HK-2 (cell line): ENCODE measurements around the gene TTC28.
"Not testable (repeated sequence)": the region's sequence is repeated elsewhere in the genome, so short reads cannot be mapped to it uniquely, and the experiment has no call there.

Source experiments
- DNase-seq: peaks from one replicate; pipeline ENCODE4 v3.0.0-alpha.2; 2018; ENCODE audit not compliant: unreplicated experiment

Gene TTC28

DNA sequence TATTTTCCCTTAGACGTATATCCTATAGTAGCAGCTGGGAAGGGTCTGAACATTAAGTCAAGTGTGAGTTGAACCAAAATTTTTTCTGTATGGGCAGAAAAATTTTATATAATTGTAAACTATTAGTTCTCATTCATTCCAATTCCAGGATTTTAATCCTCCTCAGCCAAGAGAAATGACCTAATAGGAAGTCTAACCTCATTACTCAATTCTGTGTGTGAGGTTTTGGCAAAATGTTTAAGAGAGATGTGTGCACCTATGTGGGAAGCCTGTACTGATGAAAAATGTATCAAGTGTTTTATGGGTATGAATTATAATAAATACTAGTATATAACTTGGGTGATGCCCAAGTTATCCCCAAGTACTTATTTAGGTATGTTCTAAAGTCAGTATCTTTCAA lies 449.0 kb downstream of the TTC28 start:
- DNase-seq, result no peak

DNA sequence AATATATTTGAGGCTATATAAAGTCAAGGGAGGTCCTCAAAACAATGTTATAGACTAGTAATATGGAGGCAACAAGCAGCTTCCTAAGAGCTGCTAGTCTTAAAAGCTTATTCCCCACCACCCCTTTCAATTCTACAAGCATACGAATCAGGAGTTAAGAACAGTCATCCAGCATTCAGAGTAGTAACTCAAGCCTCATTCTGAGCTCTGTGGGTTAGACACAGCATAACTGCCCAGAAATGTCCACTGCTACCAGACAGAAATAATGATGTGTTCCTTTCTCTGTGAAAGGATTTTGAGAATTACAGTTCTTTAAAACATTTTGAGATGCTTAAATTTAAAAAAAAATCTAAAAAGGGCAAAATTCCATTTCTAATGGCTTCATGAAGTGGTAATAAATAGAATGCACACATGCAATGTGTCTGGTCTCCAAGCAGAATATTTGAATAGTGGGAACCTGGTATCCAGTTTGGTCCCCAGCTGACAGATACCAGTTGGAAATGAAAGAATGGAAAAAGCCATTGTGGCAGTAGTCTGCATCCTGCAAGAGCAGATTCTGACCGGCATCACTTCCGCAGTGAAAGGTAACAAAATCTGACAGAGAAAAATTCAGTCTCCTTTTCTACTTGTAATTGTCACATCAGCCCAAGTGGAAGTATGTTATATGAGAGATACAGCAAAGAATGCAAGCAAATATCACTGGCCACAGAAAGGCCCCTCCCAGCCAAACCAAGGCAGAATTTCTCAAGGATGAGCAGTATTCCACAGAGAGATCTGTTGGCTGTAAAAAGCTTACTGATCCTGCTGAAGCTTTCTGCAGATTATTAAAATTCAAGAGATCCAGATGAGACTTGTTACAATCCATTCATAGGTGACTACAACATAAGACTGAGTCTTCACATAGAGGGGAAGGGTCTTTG lies 449.8 kb downstream of the TTC28 start:
- DNase-seq, result no peak

DNA sequence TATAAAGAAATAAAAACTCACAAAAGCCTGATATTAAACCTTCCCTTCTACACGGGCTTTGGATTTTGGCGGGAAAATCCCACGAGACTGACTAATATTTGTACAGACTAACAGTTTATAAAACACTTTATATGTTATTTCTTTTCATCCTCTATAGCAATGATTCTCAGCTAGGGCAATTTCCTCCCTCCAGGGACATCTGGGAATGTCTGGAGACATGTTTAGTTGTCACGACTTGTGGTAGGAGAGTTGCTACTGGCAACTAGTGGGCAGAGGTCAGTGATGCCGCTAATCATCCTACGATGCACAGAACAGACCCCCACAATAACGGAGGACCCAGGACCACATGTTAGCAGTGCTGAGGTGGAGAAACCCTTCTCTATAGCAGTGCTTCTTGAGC lies 455.8 kb downstream of the TTC28 start:
- DNase-seq, result no peak

DNA sequence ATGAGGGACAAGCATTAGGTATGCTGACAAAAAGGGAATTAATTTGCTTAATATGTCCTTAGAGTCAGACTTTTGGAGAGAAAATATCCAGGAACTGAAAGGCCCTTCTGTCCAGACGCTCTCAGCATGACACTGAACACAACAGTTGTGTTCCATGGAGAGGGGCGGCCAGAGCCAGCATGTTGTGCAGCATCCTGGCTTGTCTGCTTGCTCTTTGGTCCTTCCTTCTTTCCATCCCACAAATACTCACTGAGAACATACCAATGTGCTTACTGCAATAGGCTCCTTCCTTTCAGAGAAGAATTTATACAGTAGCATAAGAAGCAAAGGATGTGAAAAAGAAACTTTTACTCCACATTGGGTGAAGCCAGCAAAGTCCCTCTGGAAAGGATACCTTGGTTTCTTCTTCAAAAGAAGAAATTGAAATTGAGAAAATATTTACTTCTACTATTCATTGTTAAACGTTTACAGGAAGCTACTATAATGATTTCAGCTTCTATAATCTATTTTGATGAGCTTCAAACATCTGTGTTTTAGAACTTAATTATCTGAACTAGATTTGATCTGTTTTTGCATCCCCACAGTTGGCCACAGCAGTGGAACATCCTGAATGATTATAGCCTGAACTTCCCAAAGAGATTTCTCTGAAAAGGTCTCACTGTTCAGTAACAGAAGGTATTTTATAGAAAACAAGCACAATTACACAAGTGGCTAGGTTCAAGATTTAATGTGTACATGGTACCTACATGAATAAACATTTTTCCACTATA lies 456.5 kb downstream of the TTC28 start:
- no peak for DNase-seq

DNA sequence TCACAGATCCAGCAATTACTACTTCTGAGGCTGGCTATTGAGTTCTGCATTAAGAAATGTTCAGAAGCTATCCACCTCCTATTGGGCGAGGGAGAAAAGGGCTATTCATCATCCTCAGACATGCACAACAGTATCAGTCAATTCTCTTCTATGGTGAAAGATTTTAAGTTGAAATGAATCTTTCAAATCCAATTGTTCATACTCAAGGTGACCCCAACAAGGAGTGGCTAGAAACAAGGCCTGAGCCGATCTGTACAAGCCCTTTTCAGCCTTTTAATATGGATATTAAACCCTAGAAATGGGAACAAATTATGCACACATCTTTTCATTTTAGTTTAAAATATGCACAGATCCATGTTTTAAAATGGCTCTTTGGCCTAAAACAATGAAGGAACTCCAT lies 457.1 kb downstream of the TTC28 start:
- no peak for DNase-seq

DNA sequence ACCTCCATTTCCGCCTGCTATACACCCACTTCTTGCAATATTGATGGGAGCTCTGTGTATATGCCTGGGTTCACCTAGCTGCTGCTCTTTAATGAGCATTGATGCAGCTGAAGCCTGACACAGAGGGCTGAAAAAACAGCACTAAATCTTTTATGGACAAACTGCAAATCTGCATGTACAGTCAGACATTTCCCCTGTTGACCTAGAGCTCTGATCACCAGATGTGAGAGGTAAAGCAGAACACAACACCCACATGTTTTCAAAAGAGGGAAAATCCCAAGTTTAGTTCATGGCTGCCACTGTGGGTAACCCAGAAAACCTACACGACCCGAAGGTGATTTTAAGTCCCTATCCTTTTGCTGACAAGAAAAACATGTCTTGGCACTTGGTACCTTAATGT lies 457.6 kb downstream of the TTC28 start:
- DNase-seq, result no peak

DNA sequence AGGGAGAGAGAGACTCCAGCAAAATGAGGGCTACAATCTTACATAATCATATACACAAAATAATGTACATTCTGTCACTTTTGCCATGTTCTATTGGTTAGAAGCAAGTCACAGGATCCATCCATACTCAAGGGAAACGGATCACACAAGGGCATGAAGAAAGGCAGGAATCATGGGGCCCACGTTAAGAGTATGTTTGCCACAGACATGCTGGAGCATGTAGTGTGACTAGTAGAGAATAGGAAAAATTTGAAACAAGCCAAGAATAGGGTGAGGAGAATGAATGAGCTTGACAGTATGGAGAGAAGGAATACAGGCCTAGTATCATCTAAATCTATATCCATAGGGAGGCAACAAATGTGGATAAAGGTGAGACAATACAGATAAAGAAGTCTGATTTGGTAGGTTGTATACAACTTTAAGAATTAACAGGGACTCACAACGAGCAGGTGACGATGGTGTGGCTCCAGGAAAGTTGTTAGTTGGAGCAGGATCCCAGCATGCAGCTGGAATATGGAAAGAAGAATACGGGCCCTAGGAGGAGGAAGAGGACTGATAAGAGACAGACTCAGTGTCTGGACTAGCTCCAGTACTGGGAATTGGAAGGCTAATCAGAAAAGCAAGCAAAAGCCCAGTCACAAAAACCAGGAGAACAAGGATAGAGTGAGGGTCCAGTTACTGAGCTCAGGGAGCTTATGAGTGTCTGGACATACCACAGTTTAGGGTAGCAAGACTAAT lies 458.8 kb downstream of the TTC28 start:
- DNase-seq, result no peak

DNA sequence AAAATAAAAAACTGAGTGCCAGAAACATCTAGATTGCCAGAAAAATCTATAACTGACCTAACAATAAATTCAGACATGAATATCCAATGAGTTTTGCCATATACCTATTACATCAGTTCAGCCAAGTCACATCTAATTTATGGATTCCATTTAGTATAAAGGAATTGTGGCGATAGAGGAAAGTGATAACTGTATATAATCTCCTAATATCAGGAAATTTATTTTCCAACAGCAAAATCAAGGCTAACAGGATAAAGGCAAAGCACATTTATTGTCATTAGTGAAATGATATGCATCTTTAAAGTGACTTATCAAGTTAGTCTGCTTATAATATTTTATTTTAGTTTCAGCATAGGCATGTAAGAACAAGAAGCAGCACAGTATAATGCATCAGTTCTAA lies 462.4 kb downstream of the TTC28 start:
- no peak for DNase-seq

DNA sequence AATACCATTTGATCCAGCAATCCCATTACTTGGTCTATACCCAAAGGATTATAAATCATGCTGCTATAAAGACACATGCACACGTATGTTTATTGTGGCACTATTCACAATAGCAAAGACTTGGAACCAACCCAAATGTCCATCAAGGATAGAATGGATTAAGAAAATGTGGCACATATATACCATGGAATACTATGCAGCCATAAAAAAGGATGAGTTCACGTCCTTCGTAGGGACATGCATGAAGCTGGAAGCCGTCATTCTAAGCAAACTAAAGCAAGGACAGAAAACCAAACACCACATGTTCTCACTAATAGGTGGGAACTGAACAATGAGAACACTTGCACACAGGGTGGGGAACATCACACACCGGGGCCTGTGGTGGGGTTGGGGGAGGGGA lies 464.9 kb downstream of the TTC28 start:
- DNase-seq, result not testable (repeated sequence)

DNA sequence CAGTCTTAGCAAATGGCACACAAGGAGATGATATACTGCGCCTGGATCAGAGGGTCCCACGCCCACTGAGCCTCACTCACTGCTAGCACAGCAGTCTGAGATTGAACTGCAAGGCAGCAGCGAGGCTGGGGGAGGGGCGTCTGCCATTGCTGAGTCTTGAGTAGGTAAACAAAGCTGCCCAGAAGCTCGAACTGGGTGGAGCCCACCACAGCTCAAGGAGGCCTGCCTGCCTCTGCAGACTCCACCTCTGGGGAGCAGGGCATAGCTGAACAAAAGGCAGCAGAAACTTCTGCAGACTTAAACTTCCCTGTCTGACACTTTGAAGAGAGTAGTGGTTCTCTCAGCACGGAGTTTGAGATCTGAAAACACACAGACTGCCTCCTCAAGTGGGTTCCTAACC lies 470.2 kb downstream of the TTC28 start:
- not testable (repeated sequence) for DNase-seq

DNA sequence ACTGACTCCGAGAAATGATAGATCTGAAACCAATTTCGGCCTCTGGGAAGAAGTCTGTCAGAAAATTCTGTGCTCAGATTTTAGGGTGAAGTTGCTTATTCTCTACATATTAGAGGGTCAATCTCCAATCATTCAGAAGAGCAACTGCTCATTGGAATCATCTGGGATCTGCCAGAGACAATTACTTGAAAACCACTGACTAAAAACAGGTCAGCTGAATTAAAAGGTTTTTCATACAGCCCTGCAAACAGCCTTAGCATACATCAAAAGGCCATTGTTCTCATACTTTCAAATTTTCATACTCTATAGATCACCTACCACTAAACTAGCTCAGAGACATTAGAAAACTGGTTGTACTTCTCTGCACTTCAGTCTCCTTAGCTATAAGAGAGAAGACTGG lies 470.9 kb downstream of the TTC28 start:
- DNase-seq, result no peak

DNA sequence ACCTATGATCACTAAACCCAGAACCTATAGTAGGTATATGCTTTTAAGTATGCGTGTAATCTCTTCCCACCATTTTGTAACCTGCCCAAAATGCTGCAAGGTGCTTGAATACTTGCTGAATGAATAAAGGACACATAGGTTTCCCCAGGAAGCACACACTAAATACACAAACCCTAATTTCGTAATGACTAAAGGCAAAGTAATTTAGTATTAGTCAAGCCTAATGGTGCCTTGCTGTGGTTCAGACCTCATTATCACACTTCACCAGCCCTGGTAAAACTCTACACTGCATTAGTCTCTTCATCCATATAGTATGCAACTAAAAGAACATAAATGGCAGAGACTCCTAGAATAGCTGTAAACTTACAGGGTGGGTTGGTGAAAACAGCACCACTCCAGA lies 471.6 kb downstream of the TTC28 start:
- DNase-seq, result no peak

DNA sequence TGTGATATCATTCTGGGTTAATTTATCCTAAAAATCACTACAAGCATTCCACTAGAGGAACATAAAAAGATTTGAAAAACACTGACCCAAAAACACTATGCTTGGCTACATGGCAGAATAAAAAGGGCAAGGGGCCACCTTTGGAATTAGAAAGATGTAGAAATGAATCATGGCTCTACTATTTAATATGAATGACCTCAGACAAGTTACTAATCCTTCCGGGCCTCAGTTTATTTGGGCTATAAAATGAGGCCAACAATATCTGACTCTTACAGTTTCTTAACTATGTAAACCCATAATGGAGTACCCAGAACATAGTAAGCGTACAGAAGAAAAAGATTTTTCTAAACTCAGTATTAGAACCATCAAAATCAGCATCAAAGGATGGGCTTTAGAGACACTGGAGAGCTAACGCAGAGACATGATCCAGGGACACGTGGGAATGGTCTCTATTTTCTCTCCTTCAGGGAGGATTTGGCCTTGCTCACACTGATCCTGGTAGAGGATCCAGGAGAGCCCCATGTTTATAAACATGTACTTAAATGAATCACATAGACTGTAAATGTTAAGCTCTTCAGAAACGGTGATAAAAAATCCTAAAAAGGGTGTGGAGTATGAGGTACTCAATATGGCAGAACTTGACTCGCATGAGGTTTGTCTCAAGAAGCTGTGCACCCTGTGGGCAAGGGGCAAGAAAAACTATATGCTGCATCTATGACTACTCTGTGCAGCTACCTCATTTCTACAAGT lies 472.2 kb downstream of the TTC28 start:
- DNase-seq, result no peak

DNA sequence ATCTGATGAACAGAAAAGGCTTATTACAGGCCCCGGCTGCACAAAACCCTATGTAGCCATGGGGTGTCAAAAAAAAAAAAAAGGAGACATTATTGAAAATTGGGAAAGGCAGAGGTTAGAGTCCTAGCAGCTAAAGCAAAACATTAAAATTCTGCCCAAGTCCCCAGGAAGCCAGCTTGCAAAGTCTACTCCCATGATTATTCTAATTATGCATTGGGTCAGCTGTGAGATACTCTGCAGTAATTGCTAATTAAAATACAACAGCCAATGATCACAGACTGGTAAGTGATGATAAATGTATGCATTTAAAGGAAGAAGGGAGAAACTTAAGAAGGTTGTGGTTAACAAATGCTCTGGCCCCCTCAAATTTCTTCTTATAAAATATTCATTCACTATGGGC lies 473.7 kb downstream of the TTC28 start:
- no peak for DNase-seq

DNA sequence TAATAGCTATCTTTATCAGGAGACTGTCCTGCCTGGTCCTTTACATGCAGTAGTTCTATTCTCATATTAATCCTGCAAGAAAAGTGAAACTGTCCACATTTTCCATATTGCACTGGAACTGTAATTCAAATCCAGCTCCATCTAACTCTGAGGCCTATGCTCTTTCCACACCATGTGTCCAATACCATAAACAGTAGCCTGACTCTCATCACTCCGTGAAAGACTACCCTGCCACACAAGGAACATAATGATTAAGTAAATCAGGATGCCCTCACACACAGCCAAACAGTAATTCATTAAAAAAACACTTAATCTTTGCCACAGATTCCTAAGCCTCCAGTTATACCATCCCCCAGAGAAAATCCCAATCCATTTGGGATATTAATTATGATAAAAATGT lies 475.3 kb downstream of the TTC28 start:
- DNase-seq, result no peak

DNA sequence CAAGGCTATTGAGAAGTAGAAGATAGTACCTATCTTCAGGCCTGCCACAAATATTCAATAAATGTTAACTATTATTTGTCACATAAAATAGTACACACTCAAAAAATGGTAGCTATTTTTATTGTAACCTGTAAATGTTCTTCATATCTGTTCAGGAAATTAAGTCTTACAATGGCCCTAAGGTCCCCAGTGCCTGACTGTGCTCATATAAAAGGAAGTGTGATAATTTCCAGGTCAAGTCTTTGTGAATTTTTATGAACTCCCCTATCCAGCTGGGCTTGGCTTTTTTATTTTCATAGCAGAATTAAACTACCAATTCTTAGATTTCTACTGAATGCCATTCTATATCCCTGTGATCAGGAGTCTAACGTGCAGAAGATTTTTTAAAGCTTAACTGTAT lies 476.4 kb downstream of the TTC28 start:
- no peak for DNase-seq

DNA sequence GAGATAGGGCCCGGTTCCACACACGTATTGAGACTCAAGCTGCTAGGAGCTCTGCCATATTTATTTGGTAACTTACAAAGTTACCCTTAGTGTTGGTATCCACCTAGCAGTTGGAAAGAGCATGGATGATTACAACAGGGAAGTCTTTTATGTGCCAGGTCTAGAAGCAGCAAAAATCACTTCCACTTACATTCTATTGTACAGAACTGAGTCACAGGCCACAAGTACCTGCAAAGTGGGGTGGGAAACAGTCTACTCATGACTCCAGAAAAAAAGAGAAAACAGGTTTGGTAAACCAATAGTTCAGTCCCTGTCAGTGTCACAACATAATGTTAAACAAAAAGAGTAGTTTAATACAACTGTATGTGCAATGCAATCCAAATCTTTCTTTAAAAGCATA lies 480.9 kb downstream of the TTC28 start:
- no peak for DNase-seq

DNA sequence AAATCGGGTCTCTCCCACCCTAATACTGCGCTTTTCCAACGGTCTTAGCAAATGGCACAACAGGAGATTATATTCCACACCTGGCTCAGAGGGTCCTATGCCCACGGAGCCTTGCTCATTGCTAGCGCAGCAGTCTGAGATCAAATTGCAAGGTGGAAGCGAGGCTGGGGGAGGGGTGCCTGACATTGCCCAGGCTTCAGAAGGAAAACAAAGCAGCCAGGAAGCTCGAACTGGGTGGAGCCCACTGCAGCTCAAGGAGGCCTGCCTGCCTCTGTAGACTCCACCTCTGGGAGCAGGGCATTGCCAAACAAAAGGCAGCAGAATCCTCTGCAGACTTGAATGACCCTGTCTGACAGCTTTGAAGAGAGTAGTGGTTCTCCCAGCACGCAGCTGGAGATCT lies 488.1 kb downstream of the TTC28 start:
- not testable (repeated sequence) for DNase-seq

DNA sequence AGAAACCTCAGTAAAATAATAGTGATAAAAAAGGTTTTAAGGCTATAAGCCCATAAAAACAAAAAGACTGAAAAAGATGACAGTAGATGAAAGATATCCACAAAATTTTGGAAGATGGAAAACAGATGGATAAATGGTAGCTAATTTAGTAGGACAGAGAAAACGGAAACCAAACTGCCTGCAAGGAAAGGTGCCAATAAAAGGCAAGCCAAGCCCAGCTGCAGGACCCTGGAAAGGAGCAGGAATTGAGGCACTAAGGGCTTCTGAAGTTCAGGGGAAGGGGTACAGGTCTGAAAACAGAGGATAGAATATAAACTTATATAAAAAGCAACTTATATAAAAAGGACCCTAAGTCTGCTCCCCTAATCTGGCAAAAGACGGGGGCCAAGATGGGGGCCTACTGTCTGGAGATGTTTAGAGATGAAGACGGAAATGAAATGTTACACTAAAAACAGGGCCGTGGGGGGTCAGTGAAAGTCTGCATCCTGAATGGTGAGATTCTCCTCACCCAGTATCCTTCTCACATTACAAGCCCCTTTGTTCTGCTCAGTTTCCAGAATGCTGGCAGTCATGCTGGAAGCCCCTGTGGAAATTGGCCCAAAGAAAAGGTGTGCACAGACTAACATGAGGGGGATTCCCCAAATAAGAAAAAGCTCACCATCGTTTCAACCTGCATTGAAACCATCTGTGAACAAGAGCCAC lies 491.3 kb downstream of the TTC28 start:
- DNase-seq, result no peak

DNA sequence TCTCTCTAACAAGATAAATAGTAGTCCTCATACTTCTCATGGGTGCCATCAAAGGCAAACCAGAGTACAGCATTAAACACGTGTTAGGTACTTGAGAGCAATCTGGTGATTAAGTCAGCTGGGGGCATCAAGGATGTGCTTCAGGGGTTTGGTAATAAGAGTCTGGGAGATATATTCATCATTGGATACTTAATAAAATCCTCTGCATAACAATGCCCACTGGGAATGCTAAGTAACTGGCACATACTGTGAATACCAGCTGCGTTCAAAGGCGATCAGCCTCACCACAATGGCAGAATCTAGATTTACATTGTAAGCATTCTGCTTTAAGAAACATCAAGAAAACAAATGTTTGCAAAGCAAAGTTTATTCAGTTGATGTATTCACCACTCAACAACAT lies 492.0 kb downstream of the TTC28 start:
- DNase-seq, result no peak

DNA sequence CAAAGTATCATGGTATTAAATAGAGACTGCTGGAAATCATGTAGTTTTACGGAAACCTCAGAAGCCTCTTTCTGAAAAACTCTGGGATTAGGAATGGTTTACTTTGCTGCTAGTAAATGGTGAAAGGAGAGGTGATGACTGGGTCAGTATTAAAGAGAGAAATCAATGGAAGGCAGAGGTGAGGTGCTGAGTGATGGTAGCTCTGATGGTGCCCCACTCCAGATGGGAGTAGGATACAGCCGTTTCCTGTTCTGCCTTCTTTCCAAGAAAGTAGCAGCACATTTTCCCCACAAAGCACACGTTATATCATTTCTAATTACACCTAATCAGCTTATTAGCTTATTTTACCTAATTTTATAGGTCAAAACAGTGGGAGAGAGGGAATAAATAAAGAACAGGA lies 493.0 kb downstream of the TTC28 start:
- DNase-seq, result no peak
